ENCODE data around the gene NFIA.
"Not testable (repeated sequence)": the region's sequence is repeated elsewhere in the genome, so short reads cannot be mapped to it uniquely, and the experiment has no call there.

DNA sequence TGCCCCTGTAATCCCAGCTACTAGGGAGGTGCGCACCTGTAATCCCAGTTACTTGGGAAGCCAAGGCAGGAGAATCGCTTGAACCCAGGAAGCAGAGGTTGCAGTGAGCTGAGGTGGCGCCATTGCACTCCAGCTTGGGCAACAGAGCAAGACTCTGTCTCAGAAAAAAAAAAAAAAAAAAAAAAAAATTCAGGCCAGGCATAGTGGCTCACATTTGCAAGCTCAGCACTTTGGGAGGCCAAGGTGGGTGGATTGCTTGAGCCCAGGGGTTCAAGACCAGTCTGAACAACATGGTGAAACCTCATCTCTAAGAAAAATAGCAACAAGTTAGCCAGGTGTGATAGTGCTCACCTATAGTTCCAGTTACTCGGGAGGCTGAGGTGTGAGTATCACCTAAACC is 20.8 kb upstream of the NFIA start:
- TF ChIP-seq, protein P1, sequence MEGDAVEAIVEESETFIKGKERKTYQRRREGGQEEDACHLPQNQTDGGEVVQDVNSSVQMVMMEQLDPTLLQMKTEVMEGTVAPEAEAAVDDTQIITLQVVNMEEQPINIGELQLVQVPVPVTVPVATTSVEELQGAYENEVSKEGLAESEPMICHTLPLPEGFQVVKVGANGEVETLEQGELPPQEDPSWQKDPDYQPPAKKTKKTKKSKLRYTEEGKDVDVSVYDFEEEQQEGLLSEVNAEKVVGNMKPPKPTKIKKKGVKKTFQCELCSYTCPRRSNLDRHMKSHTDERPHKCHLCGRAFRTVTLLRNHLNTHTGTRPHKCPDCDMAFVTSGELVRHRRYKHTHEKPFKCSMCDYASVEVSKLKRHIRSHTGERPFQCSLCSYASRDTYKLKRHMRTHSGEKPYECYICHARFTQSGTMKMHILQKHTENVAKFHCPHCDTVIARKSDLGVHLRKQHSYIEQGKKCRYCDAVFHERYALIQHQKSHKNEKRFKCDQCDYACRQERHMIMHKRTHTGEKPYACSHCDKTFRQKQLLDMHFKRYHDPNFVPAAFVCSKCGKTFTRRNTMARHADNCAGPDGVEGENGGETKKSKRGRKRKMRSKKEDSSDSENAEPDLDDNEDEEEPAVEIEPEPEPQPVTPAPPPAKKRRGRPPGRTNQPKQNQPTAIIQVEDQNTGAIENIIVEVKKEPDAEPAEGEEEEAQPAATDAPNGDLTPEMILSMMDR (conservative IDR thresholded peaks at IDR 0.05; ENCODE audit: low read depth, low read length), result not testable (repeated sequence)
- TF ChIP-seq EZH2 (IDR thresholded peaks at IDR 0.05; ENCODE audit: low read length, unreplicated experiment), result not testable (repeated sequence)

Data from PC-3 (cell line).